GM23338 (cell line): ENCODE measurements around the gene IGF1R.

Experiments
- CREB1 ChIP-seq: fragments of 250-450 bp; sonication (Bioruptor Pico); IDR thresholded peaks from 2 replicates; pipeline ENCODE4 v1.5.0; 2020; ENCODE audit warnings: low read depth, mild to moderate bottlenecking, moderate library complexity
- EZH2 ChIP-seq: fragments of 200-600 bp; sonication (generic); IDR thresholded peaks from one replicate; pipeline ENCODE4 v1.8.0; 2017; ENCODE audit warnings: antibody characterized with exemption, mild to moderate bottlenecking, low read depth; ENCODE audit not compliant: unreplicated experiment
- EZH2phosphoT487 ChIP-seq: fragments of 200-600 bp; sonication (generic); IDR thresholded peaks from one replicate; pipeline ENCODE4 v1.8.1; 2018; ENCODE audit warnings: antibody characterized with exemption; ENCODE audit not compliant: unreplicated experiment
- JUNB ChIP-seq: IDR thresholded peaks from one replicate; pipeline ENCODE4 v1.6.1; 2016; ENCODE audit warnings: antibody characterized with exemption; ENCODE audit not compliant: unreplicated experiment
- NANOG ChIP-seq: IDR thresholded peaks from 2 replicates; pipeline ENCODE4 v1.6.1; 2016; ENCODE audit warnings: antibody characterized with exemption, borderline replicate concordance
- POLR2AphosphoS5 ChIP-seq: IDR thresholded peaks from 2 replicates; pipeline ENCODE4 v1.6.1; 2016; ENCODE audit warnings: antibody characterized with exemption, low read depth
- STAT1 ChIP-seq: IDR thresholded peaks from one replicate; pipeline ENCODE4 v1.6.1; 2016; ENCODE audit warnings: antibody characterized with exemption; ENCODE audit not compliant: unreplicated experiment
- ZNF114 ChIP-seq: fragments of 250-450 bp; sonication (Bioruptor Pico); IDR thresholded peaks from 2 replicates; pipeline ENCODE4 v1.5.0; 2020; ENCODE audit warnings: mild to moderate bottlenecking, moderate library complexity
- ZNF331 ChIP-seq: fragments of 250-450 bp; sonication (Bioruptor Pico); IDR thresholded peaks from 2 replicates; pipeline ENCODE4 v1.5.0; 2020; ENCODE audit warnings: low read depth, mild to moderate bottlenecking, moderate library complexity
- TF ChIP-seq, protein P1 (sequence below), 2 experiments: fragments of 200-600 bp in 1 of 2; sonication (generic) in 1 of 2; conservative IDR thresholded peaks; 2 replicates each; pipeline versions ENCODE4 v1.5.1 to v1.6.1; 2016 to 2017; ENCODE audit warnings: antibody characterized with exemption in 2 of 2, low read depth in 2 of 2, mild to moderate bottlenecking in 2 of 2, moderate library complexity in 1 of 2
- TF ChIP-seq, protein P2 (sequence below): IDR thresholded peaks from one replicate; pipeline ENCODE4 v1.6.1; 2018; ENCODE audit warnings: antibody characterized with exemption; ENCODE audit not compliant: unreplicated experiment
- TF ChIP-seq, protein P3 (sequence below): fragments of 250-450 bp; sonication (Bioruptor Pico); IDR thresholded peaks from 2 replicates; pipeline ENCODE4 v1.5.0; 2020; ENCODE audit warnings: mild to moderate bottlenecking, moderate library complexity

DNA sequence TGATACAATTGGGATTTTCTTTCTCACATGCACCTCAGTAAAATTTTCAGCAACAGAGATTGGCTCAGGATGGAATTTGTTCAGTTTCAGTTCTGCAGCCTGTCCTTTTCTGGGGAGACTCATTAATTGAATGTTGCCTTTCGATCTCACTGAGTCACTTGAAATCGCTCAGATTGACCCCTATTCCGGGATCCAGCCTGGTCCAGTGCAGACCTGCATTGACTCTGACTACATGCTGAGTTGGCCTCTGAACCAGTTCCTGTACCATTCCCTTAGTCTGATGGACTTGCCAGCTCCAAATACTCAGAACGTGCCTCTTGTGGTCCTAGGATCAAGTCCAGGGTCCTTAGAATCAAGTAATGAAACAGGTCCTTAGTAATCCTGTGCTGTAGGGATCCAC lies 9.4 kb downstream of the IGF1R start:
- TF ChIP-seq JUNB (no peak), POLR2AphosphoS5 (no peak), EZH2 (no peak), STAT1 (no peak), EZH2phosphoT487 (no peak), CREB1 (no peak), ZNF331 (CRISPR knock-in tag) (no peak), NANOG (no peak), ZNF114 (no peak)
- TF ChIP-seq, protein P1, sequence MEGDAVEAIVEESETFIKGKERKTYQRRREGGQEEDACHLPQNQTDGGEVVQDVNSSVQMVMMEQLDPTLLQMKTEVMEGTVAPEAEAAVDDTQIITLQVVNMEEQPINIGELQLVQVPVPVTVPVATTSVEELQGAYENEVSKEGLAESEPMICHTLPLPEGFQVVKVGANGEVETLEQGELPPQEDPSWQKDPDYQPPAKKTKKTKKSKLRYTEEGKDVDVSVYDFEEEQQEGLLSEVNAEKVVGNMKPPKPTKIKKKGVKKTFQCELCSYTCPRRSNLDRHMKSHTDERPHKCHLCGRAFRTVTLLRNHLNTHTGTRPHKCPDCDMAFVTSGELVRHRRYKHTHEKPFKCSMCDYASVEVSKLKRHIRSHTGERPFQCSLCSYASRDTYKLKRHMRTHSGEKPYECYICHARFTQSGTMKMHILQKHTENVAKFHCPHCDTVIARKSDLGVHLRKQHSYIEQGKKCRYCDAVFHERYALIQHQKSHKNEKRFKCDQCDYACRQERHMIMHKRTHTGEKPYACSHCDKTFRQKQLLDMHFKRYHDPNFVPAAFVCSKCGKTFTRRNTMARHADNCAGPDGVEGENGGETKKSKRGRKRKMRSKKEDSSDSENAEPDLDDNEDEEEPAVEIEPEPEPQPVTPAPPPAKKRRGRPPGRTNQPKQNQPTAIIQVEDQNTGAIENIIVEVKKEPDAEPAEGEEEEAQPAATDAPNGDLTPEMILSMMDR (conservative IDR thresholded peaks at IDR 0.05; ENCODE audit: low read depth in 2 of 2), result no peak
- TF ChIP-seq, protein P2, sequence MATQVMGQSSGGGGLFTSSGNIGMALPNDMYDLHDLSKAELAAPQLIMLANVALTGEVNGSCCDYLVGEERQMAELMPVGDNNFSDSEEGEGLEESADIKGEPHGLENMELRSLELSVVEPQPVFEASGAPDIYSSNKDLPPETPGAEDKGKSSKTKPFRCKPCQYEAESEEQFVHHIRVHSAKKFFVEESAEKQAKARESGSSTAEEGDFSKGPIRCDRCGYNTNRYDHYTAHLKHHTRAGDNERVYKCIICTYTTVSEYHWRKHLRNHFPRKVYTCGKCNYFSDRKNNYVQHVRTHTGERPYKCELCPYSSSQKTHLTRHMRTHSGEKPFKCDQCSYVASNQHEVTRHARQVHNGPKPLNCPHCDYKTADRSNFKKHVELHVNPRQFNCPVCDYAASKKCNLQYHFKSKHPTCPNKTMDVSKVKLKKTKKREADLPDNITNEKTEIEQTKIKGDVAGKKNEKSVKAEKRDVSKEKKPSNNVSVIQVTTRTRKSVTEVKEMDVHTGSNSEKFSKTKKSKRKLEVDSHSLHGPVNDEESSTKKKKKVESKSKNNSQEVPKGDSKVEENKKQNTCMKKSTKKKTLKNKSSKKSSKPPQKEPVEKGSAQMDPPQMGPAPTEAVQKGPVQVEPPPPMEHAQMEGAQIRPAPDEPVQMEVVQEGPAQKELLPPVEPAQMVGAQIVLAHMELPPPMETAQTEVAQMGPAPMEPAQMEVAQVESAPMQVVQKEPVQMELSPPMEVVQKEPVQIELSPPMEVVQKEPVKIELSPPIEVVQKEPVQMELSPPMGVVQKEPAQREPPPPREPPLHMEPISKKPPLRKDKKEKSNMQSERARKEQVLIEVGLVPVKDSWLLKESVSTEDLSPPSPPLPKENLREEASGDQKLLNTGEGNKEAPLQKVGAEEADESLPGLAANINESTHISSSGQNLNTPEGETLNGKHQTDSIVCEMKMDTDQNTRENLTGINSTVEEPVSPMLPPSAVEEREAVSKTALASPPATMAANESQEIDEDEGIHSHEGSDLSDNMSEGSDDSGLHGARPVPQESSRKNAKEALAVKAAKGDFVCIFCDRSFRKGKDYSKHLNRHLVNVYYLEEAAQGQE, result no peak
- TF ChIP-seq, protein P3, sequence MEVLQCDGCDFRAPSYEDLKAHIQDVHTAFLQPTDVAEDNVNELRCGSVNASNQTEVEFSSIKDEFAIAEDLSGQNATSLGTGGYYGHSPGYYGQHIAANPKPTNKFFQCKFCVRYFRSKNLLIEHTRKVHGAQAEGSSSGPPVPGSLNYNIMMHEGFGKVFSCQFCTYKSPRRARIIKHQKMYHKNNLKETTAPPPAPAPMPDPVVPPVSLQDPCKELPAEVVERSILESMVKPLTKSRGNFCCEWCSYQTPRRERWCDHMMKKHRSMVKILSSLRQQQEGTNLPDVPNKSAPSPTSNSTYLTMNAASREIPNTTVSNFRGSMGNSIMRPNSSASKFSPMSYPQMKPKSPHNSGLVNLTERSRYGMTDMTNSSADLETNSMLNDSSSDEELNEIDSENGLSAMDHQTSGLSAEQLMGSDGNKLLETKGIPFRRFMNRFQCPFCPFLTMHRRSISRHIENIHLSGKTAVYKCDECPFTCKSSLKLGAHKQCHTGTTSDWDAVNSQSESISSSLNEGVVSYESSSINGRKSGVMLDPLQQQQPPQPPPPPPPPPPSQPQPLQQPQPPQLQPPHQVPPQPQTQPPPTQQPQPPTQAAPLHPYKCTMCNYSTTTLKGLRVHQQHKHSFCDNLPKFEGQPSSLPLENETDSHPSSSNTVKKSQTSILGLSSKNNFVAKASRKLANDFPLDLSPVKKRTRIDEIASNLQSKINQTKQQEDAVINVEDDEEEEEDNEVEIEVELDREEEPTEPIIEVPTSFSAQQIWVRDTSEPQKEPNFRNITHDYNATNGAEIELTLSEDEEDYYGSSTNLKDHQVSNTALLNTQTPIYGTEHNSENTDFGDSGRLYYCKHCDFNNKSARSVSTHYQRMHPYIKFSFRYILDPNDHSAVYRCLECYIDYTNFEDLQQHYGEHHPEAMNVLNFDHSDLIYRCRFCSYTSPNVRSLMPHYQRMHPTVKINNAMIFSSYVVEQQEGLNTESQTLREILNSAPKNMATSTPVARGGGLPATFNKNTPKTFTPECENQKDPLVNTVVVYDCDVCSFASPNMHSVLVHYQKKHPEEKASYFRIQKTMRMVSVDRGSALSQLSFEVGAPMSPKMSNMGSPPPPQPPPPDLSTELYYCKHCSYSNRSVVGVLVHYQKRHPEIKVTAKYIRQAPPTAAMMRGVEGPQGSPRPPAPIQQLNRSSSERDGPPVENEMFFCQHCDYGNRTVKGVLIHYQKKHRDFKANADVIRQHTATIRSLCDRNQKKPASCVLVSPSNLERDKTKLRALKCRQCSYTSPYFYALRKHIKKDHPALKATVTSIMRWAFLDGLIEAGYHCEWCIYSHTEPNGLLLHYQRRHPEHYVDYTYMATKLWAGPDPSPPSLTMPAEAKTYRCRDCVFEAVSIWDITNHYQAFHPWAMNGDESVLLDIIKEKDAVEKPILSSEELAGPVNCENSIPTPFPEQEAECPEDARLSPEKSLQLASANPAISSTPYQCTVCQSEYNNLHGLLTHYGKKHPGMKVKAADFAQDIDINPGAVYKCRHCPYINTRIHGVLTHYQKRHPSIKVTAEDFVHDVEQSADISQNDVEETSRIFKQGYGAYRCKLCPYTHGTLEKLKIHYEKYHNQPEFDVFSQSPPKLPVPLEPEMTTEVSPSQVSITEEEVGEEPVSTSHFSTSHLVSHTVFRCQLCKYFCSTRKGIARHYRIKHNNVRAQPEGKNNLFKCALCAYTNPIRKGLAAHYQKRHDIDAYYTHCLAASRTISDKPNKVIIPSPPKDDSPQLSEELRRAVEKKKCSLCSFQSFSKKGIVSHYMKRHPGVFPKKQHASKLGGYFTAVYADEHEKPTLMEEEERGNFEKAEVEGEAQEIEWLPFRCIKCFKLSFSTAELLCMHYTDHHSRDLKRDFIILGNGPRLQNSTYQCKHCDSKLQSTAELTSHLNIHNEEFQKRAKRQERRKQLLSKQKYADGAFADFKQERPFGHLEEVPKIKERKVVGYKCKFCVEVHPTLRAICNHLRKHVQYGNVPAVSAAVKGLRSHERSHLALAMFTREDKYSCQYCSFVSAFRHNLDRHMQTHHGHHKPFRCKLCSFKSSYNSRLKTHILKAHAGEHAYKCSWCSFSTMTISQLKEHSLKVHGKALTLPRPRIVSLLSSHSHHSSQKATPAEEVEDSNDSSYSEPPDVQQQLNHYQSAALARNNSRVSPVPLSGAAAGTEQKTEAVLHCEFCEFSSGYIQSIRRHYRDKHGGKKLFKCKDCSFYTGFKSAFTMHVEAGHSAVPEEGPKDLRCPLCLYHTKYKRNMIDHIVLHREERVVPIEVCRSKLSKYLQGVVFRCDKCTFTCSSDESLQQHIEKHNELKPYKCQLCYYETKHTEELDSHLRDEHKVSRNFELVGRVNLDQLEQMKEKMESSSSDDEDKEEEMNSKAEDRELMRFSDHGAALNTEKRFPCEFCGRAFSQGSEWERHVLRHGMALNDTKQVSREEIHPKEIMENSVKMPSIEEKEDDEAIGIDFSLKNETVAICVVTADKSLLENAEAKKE (CRISPR knock-in tag), result no peak
